ENCODE measurements around the gene MTMR8. TPM values are rescaled to one million over a fixed set of nuclear protein-coding genes. Genes with fewer than 3 reads are reported as not detected.
"Not testable (repeated sequence)": the region's sequence is repeated elsewhere in the genome, so short reads cannot be mapped to it uniquely, and the experiment has no call there.

The MTMR8 gene
- total RNA-seq, 2 donors from 2014 or later = 0.37 to 0.90 TPM

DNA sequence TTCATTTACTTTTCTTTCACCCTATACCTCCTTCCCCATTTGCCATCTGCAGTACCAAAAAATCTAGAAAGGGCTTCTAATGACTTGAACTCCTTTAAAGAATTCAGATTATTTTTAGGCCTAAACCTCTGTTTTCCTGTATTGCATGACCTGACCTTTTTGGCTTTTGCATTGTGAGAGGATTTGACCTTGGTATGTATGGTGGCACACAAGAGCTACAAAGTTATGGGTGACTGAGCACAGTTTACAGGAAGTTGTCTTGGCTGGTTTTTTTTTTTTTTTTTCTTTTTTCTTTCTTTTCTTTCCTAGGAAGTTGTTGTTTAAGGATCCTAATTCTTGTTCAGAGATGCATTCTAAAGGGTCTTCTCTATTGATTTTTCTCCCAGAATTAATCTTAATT, 32.0 kb upstream of the MTMR8 start:
- TF ChIP-seq, protein P1, sequence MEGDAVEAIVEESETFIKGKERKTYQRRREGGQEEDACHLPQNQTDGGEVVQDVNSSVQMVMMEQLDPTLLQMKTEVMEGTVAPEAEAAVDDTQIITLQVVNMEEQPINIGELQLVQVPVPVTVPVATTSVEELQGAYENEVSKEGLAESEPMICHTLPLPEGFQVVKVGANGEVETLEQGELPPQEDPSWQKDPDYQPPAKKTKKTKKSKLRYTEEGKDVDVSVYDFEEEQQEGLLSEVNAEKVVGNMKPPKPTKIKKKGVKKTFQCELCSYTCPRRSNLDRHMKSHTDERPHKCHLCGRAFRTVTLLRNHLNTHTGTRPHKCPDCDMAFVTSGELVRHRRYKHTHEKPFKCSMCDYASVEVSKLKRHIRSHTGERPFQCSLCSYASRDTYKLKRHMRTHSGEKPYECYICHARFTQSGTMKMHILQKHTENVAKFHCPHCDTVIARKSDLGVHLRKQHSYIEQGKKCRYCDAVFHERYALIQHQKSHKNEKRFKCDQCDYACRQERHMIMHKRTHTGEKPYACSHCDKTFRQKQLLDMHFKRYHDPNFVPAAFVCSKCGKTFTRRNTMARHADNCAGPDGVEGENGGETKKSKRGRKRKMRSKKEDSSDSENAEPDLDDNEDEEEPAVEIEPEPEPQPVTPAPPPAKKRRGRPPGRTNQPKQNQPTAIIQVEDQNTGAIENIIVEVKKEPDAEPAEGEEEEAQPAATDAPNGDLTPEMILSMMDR (IDR thresholded peaks at IDR 0.05) = no peak

DNA sequence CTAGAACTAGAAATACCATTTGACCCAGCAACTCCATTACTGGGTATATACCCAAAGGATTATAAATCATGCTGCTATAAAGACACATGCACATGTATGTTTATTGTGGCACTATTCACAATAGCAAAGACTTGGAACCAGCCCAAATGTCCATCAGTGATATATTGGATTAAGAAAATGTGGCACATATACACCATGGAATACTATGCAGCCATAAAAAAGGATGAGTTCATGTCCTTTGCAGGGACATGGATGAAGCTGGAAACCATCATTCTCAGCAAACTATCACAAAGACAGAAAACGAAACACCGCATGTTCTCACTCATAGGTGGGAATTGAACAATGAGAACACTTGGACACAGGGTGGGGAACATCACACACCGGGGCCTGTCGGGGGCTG, 14.5 kb upstream of the MTMR8 start:
- H3K4me3 ChIP-seq; H3K4me1 ChIP-seq; DNase-seq (ENCODE audit: low spot score); H3K36me3 ChIP-seq; H3K27me3 ChIP-seq; H3K27ac ChIP-seq: not testable (repeated sequence)
- peaks cover 0 to 12% of the 10 kb centered on the region in 2 donors for H3K9me3 ChIP-seq

More for the DNA sequence above, 32.0 kb upstream of the MTMR8 start:
- no peaks in the 10 kb centered on the region for H3K36me3 ChIP-seq
- H3K9me3 ChIP-seq = no peaks in the 10 kb centered on the region
- H3K4me1 ChIP-seq = no peaks in the 10 kb centered on the region
- H3K27ac ChIP-seq = no peak overlapping the region
- H3K4me3 ChIP-seq = no peak overlapping the region
- DNase-seq (ENCODE audit: low spot score) = no peak
- H3K27me3 ChIP-seq = no peaks in the 10 kb centered on the region

DNA sequence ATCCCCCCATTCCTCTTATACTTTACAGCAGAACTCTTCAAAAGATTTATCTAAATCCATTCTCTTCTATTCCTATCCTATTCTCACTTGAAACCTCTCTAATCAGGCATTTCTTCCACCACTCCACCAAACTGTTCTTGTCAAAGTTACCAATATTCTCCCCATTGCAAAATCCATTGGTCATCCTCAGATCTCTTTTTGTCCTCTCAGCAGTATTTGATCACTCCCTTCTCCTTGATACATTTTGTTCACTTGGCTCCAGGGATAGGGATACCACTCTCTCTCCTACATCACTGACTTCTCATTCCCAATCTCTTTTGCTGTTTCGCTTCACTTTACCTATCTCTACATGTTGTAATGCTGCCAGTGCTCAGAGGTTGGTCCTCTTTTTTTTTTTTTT, 2.8 kb upstream of the MTMR8 start:
- H3K4me1 ChIP-seq = no peaks in the 10 kb centered on the region
- H3K27ac ChIP-seq = no peak overlapping the region
- no peaks in the 10 kb centered on the region for H3K9me3 ChIP-seq
- H3K36me3 ChIP-seq = no peaks in the 10 kb centered on the region
- DNase-seq (ENCODE audit: low spot score) = no peak
- TF ChIP-seq, protein P1 (IDR thresholded peaks at IDR 0.05) = no peak
- no peaks in the 10 kb centered on the region for H3K27me3 ChIP-seq
- H3K4me3 ChIP-seq = no peak overlapping the region

DNA sequence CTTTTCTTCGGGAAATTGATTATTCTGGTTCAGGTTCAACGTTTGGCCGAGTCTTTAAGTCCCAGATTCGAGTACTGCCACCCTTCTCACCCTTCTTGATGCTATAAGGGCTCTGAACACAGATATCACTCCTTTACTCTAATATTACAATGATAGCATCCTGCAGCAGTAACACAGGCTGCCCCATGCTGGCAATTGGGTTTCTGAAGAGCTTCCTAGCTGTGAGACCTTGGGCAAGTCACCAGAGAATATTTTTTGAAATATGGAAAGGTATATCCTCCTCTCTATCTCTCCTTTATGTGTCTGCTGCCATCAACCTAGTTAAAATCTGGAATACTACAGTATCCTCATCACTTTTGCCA, 297 bp upstream of the MTMR8 start:
- no peak overlapping the region for H3K27ac ChIP-seq

DNA sequence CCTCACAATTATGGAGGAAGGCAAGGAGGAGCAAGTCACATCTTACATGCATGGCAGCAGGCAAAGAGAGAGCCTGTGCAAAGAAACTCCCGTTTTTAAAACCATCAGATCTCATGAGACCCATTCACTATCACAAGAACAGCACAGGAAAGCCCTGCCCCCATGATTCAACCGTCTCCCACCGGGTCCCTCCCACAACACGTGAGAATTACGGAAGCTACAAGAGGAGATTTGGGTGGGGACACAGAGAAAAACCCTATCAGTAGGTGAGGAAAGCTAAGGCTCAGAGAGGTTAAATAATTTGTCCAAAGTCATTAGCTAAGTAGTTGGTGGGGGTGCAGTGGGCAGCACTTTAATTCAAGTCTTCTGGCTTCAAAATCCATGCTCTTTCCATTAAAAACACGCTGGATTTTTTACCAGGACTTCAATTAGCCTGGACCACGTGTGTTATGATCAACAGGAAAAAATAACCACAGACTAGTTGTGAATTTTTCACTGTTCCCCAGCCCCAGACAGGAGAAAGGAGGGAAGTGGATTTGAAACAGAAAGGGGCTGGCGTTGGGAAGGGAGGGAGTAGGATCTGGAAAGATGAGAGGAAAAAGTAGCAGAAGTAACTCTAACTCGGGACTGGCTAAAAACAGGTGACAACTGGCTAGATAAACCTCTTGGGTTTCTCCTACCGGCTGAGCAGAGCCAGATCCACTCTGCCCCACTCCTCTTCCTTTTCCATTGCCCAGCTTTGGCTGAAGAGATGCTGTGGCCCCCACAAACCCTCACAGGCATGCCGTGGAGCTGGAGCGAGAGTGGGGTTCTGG, 986 bp downstream of the MTMR8 start:
- TF ChIP-seq, protein P1 (IDR thresholded peaks at IDR 0.05) = no peak
- Histone ChIP-seq H3K4me1 (no peaks in the 10 kb centered on the region), H3K4me3 (peak overlapping the region; percentile 55 to 60), H3K27ac (no peak overlapping the region), H3K9me3 (no peaks in the 10 kb centered on the region), H3K36me3 (no peaks in the 10 kb centered on the region), H3K27me3 (no peaks in the 10 kb centered on the region)
- DNase-seq (ENCODE audit: low spot score) = no peak

More for the DNA sequence above, 297 bp upstream of the MTMR8 start:
- no peaks in the 10 kb centered on the region for H3K27me3 ChIP-seq
- TF ChIP-seq, protein P1 (IDR thresholded peaks at IDR 0.05) = no peak
- H3K4me3 ChIP-seq = peak overlapping the region; percentile 55 to 60
- no peak for DNase-seq (ENCODE audit: low spot score)
- H3K36me3 ChIP-seq = no peaks in the 10 kb centered on the region
- no peaks in the 10 kb centered on the region for H3K9me3 ChIP-seq
- H3K4me1 ChIP-seq = no peaks in the 10 kb centered on the region

DNA sequence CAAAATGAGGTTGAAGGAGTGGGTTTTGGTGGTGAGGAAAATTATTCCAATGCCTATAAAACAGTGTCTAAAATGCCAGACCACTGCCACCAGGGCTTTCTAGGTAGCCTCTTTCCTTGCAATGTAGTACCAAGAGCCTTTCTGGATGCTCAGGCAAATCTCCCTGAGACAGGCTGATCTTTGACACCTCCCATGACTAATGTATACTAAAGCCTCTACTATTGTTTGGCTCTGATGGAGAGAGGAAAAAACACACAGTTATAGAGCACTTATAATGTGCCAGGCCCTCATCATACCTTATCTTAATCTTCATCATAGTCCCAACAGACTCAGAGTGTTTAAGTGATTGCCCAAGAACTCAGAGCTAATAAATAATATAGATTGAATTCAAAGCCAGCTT, 5.8 kb downstream of the MTMR8 start:
- TF ChIP-seq, protein P1 (IDR thresholded peaks at IDR 0.05) = no peak
- no peak overlapping the region for H3K4me3 ChIP-seq
- H3K4me1 ChIP-seq = no peaks in the 10 kb centered on the region
- H3K9me3 ChIP-seq = peaks cover 0 to 12% of the 10 kb centered on the region in 2 donors
- no peaks in the 10 kb centered on the region for H3K36me3 ChIP-seq
- DNase-seq (ENCODE audit: low spot score) = no peak
- H3K27me3 ChIP-seq = no peaks in the 10 kb centered on the region
- H3K27ac ChIP-seq = no peak overlapping the region

DNA sequence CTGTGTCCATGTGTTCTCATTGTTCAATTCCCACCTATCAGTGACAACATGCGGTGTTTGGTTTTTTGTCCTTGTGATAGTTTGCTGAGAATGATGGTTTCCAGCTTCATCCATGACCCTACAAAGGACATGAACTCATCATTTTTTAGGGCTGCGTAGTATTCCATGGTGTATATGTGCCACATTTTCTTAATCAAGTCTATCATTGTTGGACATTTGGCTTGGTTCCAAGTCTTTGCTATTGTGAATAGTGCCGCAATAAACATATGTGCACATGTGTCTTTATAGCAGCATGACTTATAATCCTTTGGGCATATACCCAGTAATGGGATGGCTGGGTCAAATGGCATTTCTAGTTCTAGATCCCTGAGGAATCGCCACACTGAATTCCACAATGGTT, 14.5 kb downstream of the MTMR8 start:
- H3K27me3 ChIP-seq = not testable (repeated sequence)
- H3K9me3 ChIP-seq = peaks cover 0 to 60% of the 10 kb centered on the region in 2 donors

More for the DNA sequence above, 14.5 kb downstream of the MTMR8 start:
- H3K4me1 ChIP-seq; H3K36me3 ChIP-seq; H3K4me3 ChIP-seq; H3K27ac ChIP-seq; DNase-seq (ENCODE audit: low spot score): not testable (repeated sequence)

All from right atrium auricular region (tissue), 2 donors.